22Rv1 (cell line): ENCODE measurements around the gene ZNF584.

Experiments used
- H3K27ac ChIP-seq: fragments of 450-650 bp; 2 replicates; pipeline ENCODE4 v1.5.1; 2017
- CTCF ChIP-seq: fragments of 450-650 bp; IDR thresholded peaks from 2 replicates; pipeline ENCODE4 v1.5.1; 2017; ENCODE audit warnings: mild to moderate bottlenecking
- ZFX ChIP-seq: fragments of 450-650 bp; IDR thresholded peaks from 2 replicates; pipeline ENCODE4 v1.6.1; 2017; ENCODE audit warnings: antibody characterized with exemption, borderline replicate concordance

The ZNF584 gene

GRCh38 chr19:58406818-58407657, 1.4 kb upstream of the ZNF584 start:
- TF ChIP-seq CTCF (peak; percentile 52), ZFX (no peak)
- peak overlapping the region; percentile 85 for H3K27ac ChIP-seq

- peak overlapping the region; percentile 85 for H3K27ac ChIP-seq
- TF ChIP-seq ZFX (no peak), CTCF (no peak)
Observed at GRCh38 chr19:58407658-58408151, 744 bp upstream of the ZNF584 start.

- TF ChIP-seq ZFX (no peak), CTCF (no peak)
- peak overlapping the region; percentile 85 for H3K27ac ChIP-seq
Observed at GRCh38 chr19:58409010-58409790, 751 bp downstream of the ZNF584 start.

GRCh38 chr19:58416604-58417003, 8.2 kb downstream of the ZNF584 start:
- H3K27ac ChIP-seq = no peak overlapping the region
- TF ChIP-seq ZFX (no peak), CTCF (no peak)

- H3K27ac ChIP-seq = no peak overlapping the region
- TF ChIP-seq ZFX (no peak), CTCF (no peak)
Observed at GRCh38 chr19:58417071-58417470, 8.6 kb downstream of the ZNF584 start.

- no peak overlapping the region for H3K27ac ChIP-seq
- TF ChIP-seq ZFX = no peak
Observed at GRCh38 chr19:58428617-58429016, 20.2 kb downstream of the ZNF584 start.

- no peak overlapping the region for H3K27ac ChIP-seq
- TF ChIP-seq CTCF (no peak), ZFX (no peak)
Observed at GRCh38 chr19:58429745-58430144, 21.3 kb downstream of the ZNF584 start.
